SK-N-DZ (cell line): Measurements from ENCODE around the gene AHSA1.

Experiments
- DNase-seq: peaks from one replicate; pipeline ENCODE4 v3.0.0-alpha.2; 2015; ENCODE audit warnings: low spot score
- small RNA-seq, 2 experiments: library from RNA; depleted of rRNA; stranded (forward); fragments of <200 nt; gene quantifications; one replicate each; pipeline ENCODE3, GENCODE V24; 2014

AHSA1 gene

DNA sequence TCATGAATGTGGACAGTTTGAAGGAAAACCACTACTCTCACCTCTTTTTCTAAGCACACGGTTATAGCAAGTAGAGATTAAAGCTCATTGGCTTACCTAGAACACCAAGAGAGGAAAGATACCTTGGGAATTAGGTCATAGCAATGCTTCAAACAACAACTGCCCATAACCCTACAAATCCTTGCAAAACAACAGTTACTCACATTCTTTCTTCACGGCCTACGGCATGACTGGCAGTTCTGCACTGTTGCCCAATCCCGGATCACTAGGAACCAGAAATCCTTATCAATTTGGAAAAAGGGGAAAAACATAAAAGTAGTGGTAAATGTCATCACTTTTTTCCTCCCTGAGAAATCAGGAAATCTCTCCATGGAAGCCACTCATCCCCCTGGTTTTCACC, 50.4 kb downstream of the AHSA1 start:
- DNase-seq: no peak

DNA sequence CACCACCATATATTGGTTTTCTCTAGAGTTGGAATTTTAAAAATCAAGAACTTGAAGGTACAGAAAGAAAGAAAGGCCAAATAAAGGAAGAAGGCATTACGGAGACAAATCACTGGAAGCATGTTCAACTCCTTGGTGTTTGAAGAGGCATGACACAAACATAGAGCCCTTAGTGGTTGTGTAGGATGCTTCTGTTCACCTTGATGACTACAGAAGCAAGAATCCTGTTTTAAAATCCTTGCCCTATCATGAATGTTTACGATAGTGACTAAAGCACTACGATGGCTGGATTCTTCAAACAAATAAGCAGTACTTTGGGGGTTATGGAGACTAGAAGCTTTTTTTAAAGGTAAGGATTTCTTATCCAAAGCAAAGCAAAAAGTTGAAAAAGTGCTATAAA, 51.0 kb downstream of the AHSA1 start:
- DNase-seq: no peak

DNA sequence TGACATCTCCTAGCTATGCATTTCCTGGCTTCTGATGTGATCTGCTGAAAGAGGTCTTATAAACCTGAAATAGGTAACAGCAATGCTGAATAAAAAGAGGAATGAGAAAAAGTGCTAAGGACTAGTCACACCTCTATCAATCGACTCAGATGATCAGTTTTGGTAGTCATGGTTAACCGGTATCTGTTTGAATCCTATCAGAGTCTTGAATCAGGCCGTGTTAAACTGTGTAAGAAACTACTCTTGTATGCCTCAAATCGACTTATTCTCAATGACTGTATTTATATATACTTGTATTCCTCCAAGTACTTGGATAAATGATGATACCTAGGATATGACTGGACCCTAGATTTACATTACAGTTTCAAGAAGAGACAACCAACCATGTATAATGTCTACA, 51.5 kb downstream of the AHSA1 start:
- no peak for DNase-seq

DNA sequence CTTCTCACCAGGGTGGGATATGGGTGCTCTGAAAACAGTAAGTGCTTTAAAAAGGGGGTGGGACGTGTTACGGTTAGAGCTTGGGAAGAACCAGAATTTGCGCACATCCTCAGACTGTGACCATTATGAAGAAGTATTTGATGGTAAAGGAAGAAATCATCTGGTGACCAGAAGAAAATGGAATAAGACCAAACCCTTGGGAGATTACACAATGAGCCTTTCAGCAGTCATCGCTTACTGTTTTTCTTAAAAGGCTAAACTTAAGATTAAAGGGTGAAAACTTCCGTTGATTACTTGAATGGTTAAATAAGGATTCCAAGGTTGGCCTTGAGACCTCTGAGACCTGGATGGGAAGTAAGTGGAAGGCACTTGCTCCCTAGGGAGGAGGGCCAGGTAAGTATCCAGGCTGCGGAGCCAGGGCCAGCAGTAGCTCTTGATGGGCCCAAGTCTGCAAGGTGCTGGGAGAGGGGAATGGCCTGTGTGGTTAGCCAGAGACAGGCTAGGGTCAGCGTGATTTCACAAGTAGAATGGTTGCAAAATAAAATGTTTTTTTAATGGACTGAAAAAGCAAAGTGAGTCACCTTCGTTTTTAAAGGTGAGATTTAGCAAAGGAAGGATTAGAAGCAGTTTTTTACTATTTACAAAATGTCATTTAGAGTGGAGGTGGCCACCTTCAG, 53.7 kb downstream of the AHSA1 start:
- no peak for DNase-seq

DNA sequence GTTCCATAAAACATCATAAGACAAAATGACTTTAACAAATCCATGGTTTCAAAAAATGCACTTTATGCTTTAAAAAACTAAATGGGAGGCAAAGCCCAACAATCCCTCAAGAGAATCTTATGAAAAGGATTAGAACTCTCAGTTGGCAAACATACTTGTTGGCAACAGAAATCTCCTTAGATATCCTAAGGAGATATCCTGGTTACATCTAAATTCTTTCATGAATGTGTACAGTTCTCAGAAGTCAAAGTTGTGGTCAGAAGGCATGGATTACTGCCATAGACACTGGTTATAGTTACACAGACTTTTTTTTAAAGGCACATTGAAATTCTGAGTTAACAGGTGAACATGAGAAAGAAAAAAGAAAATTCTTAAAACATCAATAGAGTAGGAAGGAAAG, 58.2 kb downstream of the AHSA1 start:
- no peak for DNase-seq

Small RNAs within 50 kb of the gene (small RNA-seq; reads per million reads assigned to genes)
- gene RF00404: 0 reads per million in 2 experiments
